ENCODE results near the gene ASTL.

ASTL gene

GRCh38 chr2:96091711-96092572 lies 46.4 kb downstream of the ASTL start:
- TF ChIP-seq, protein P1, sequence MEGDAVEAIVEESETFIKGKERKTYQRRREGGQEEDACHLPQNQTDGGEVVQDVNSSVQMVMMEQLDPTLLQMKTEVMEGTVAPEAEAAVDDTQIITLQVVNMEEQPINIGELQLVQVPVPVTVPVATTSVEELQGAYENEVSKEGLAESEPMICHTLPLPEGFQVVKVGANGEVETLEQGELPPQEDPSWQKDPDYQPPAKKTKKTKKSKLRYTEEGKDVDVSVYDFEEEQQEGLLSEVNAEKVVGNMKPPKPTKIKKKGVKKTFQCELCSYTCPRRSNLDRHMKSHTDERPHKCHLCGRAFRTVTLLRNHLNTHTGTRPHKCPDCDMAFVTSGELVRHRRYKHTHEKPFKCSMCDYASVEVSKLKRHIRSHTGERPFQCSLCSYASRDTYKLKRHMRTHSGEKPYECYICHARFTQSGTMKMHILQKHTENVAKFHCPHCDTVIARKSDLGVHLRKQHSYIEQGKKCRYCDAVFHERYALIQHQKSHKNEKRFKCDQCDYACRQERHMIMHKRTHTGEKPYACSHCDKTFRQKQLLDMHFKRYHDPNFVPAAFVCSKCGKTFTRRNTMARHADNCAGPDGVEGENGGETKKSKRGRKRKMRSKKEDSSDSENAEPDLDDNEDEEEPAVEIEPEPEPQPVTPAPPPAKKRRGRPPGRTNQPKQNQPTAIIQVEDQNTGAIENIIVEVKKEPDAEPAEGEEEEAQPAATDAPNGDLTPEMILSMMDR (IDR thresholded peaks at IDR 0.05; ENCODE audit: low read length, missing control alignments) = no peak

DNA sequence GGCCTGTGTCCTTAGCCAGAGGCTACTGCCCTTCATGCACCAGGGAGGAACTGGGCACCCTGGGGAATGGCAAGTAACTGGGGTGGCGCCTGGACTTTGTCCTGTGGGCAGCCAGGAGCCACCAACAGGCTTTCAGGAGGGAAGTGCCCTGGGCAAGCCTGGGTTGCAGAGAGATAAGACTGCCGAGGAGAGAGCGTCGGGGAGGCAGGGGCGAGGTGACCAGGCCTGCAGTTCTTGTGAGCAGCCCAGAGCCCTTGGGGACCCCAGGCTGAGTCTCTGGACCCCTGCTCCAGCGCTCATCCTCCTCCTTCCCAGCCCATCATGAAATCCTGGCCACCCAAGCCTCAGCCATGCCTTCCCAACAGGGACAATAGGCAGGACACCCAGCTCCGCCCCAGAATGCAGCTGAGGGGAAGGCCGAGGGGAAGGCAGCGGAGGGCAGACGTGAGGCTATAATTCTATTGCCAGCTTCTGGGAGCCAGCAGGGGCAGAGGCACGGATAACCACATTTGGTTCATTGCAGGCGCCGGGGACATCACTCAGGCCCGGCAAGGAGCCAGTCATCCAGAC lies 47.1 kb downstream of the ASTL start:
- H3K4me3 ChIP-seq (replicated peaks; ENCODE audit: low read depth, low read length) = no peak overlapping the region
- DNase-seq (ENCODE audit: low read depth) = no peak
- TF ChIP-seq, protein P1 (IDR thresholded peaks at IDR 0.05; ENCODE audit: low read length, missing control alignments) = no peak

More at GRCh38 chr2:96091711-96092572, 46.4 kb downstream of the ASTL start:
- no peak for DNase-seq (ENCODE audit: low read depth)
- no peak overlapping the region for H3K4me3 ChIP-seq (replicated peaks; ENCODE audit: low read depth, low read length)

DNA sequence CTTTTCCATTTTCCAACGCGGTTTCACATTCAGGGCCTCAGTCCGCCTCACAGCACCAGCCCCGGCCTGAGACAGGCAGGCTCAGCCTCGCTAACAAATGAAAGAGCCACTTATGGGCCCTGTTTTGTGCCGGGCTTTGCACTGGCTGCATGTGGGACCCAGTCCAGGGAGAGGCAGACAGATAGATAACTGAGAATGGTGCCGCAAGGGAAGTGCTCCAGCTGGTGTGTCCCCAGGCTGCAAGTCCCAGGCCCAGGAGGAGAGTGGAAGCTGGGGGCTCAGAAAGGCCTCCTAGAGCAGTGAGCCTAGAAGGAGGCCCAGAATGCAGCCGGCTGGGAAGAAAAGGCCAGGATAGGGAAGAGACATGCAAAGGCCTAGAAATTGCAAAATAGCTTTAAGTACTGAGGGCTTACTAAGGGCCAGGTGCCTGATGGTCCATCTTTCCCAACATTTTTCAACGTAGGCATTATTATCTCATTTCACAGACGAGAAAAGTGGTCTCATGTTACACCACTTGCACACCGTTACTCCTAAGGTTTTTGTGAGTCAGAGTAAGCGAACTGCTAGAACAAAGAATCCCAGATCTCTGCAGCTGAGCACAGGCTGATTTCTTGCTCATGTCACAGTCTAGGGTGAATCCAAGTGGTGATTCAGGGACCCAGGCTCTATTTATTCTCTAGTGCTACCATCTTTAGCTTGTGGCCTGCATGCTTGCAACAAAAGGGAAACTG lies 47.9 kb downstream of the ASTL start:
- TF ChIP-seq, protein P1 (IDR thresholded peaks at IDR 0.05; ENCODE audit: low read length, missing control alignments) = no peak
- no peak overlapping the region for H3K4me3 ChIP-seq (replicated peaks; ENCODE audit: low read depth, low read length)
- DNase-seq (ENCODE audit: low read depth) = no peak

GRCh38 chr2:96089356-96090195 lies 48.7 kb downstream of the ASTL start:
- TF ChIP-seq, protein P1 (IDR thresholded peaks at IDR 0.05; ENCODE audit: low read length, missing control alignments) = no peak
- no peak for DNase-seq (ENCODE audit: low read depth)
- H3K4me3 ChIP-seq (replicated peaks; ENCODE audit: low read depth, low read length) = no peak overlapping the region

DNA sequence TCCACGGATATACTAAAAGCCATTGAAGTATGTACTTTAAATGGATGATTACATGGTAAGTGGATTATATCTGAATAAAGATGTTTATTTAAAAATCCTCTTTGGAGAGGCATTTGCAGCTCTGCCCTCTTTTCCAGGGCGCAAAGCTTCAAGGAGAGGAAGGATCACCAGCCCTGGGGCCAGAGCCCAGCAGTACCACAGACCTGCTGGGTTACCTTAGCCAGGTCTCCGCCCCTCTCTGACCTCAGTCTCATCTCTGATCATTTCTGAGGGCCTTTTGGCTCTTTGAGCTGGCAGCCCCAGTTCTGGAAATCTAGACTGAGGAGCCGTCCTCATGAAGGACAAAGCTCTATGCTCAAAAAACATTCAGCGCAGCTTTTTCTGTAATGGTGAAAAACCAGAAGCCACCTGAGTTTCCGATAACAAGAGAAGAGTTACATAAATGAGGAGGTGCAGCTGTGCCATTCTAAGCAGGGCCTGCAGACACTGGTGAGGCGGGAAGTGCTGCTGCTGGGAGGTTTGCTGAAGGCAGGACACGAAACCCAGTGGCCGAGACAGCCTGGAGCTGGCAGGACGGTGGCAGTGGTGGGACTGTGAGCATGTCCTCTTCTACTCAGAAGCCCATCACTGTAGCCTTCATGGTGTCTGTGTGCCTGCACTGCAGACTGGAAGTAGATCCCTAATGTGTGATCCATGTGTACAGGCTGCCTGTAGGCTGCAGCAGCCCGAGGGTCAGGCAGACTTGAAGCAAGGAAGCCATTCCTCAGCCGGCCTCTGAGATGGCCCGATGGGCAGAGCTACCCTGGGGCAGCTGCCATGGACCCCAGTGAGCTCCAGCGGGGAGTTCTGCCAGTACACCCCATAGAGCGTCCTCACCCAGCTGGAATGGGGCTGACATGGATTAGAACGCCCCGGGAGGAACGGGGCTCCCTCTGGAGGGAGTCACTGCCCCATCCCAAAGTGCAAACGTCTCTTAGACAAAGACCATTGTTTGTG lies 49.7 kb downstream of the ASTL start:
- DNase-seq (ENCODE audit: low read depth) = no peak
- H3K4me3 ChIP-seq (replicated peaks; ENCODE audit: low read depth, low read length) = no peak overlapping the region
- TF ChIP-seq, protein P1 (IDR thresholded peaks at IDR 0.05; ENCODE audit: low read length, missing control alignments) = no peak

Data from fibroblast of pulmonary artery (primary cell).